Calu3 (cell line): ENCODE data around the gene ZBTB18. TPM values are rescaled to one million over a fixed set of nuclear protein-coding genes. Genes with fewer than 3 reads are reported as not detected.

Experiments used
- BruUV-seq: library from RNA; stranded (reverse); fragments of 400-500 nt; replicated peaks from 2 replicates; lab custom pipeline; 2021; lab: Mats Ljungman, UMichigan
- CTCF ChIA-PET: fragments of 300-600 bp; sonication (Branson Sonifier 250); formaldehyde crosslinking; loops from one replicate; lab custom pipeline; 2022; ENCODE audit warnings: antibody characterized with exemption; lab: Charles Lee
- DNase-seq: peaks from one replicate; pipeline ENCODE4 v3.0.0; 2022
- H3K27ac Mint-ChIP-seq: one replicate; pipeline ENCODE4 v1.8.0; 2022; ENCODE audit warnings: mixed read lengths; ENCODE audit not compliant: unreplicated experiment
- H3K27me3 Mint-ChIP-seq: one replicate; pipeline ENCODE4 v1.8.0; 2022; ENCODE audit warnings: mixed read lengths; ENCODE audit not compliant: unreplicated experiment
- H3K36me3 Mint-ChIP-seq: one replicate; pipeline ENCODE4 v1.8.0; 2022; ENCODE audit warnings: mild to moderate bottlenecking, moderate library complexity, mixed read lengths; ENCODE audit not compliant: insufficient read depth, unreplicated experiment
- H3K4me1 Mint-ChIP-seq: one replicate; pipeline ENCODE4 v1.8.0; 2022; ENCODE audit warnings: mild to moderate bottlenecking, low read depth, mixed read lengths; ENCODE audit not compliant: unreplicated experiment
- H3K4me3 Mint-ChIP-seq: one replicate; pipeline ENCODE4 v1.8.0; 2022; ENCODE audit warnings: mild to moderate bottlenecking, low read depth, moderate library complexity, mixed read lengths; ENCODE audit not compliant: unreplicated experiment
- H3K9me3 Mint-ChIP-seq: one replicate; pipeline ENCODE4 v1.8.0; 2022; ENCODE audit warnings: low read depth, mixed read lengths; ENCODE audit not compliant: unreplicated experiment
- CTCF ChIP-seq: fragments of 200-600 bp; IDR thresholded peaks from one replicate; pipeline ENCODE4 v1.8.0; 2022; ENCODE audit warnings: antibody characterized with exemption; ENCODE audit not compliant: unreplicated experiment
- intact Hi-C: fragments of 100-400 bp; cut with micrococcal nuclease; formaldehyde crosslinking; loops from one replicate; pipeline ENCODE4 v1.10.0; 2022; ENCODE audit not compliant: unreplicated experiment
- total RNA-seq: library from RNA; stranded (reverse); gene quantifications from 2 replicates; pipeline ENCODE4 v1.2.3, GENCODE V29; 2022

Gene ZBTB18
- total RNA-seq, 1 experiment from 2014 or later: 37.8 TPM

- H3K4me3 Mint-ChIP-seq: no peak overlapping the region
- intact Hi-C loops: no loop called here
- H3K4me1 Mint-ChIP-seq: peaks cover 37% of the 10 kb centered on the region
- no TSS peak for BruUV-seq
- CTCF ChIA-PET: interaction anchor here (1.1 kb wide), 1 partner anchor 10 kb away, joined by 3 read pairs; no protein-coding TSS in a partner anchor
- no peaks in the 10 kb centered on the region for H3K36me3 Mint-ChIP-seq
- no peaks in the 10 kb centered on the region for H3K9me3 Mint-ChIP-seq
- H3K27me3 Mint-ChIP-seq: peaks cover 21% of the 10 kb centered on the region
- no peak for TF ChIP-seq CTCF
- DNase-seq: no peak
- H3K27ac Mint-ChIP-seq: no peak overlapping the region
Observed at GRCh38 chr1:244077473-244078220, 26.6 kb downstream of the ZBTB18 start.

DNA sequence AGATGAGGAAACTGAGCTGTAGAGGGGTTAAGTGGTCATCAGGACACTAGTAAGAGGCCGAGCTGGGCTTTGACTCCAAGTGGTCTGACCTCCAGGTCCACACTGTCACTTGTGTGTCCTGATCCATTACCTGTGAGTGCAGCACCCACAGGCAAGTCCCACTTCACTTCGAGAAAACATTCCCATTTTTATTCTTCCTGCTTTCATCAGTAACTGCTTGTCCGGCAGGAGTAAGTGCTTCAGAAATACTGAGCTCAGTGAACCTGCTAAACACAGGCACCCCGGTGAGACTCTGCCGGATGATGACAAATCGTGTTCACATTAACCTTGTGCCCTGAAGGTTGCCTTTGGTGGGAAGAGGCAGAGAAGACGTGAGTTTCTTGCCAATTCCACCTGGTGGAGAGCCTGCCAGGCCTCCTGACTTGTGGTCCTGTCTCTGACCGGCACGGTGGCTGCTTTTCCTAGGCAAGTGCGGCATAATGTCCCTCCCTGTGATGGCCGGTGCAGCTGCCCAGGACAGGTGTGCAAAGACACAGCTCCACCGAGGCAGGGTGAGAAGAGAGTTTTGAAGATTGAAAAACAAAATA, 29.4 kb downstream of the ZBTB18 start:
- intact Hi-C loops: no loop called here
- H3K27ac Mint-ChIP-seq: no peak overlapping the region
- peaks cover 21% of the 10 kb centered on the region for H3K27me3 Mint-ChIP-seq
- H3K4me3 Mint-ChIP-seq: no peak overlapping the region
- no peaks in the 10 kb centered on the region for H3K9me3 Mint-ChIP-seq
- no peaks in the 10 kb centered on the region for H3K36me3 Mint-ChIP-seq
- no TSS peak for BruUV-seq
- CTCF ChIA-PET: interaction anchor here (1.2 kb wide), 1 partner anchor 15 kb away, joined by 3 read pairs; no protein-coding TSS in a partner anchor
- DNase-seq: no peak
- TF ChIP-seq CTCF: no peak
- peaks cover 26% of the 10 kb centered on the region for H3K4me1 Mint-ChIP-seq

DNA sequence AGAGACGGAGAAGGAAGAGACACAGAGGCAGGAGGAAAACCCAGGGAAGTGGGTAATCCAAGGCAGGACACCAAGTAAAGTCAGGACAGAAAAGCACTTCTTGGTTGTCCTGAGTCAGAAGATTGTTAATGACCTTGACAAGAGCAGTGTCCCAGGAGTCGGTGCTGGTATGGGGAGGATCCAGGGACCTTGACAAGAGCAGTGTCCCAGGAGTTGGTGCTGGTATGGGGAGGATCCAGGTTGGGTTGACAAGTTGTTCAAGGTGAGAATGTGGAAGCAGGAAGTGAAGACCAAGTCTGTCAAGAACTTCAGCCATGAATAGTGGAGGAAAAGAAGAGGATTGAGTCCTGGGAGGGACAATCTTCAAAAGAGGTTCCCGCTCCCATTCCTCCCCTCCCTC, 31.9 kb downstream of the ZBTB18 start:
- TF ChIP-seq CTCF: no peak
- H3K4me3 Mint-ChIP-seq: no peak overlapping the region
- H3K27me3 Mint-ChIP-seq: peaks cover 14% of the 10 kb centered on the region
- no peaks in the 10 kb centered on the region for H3K9me3 Mint-ChIP-seq
- H3K27ac Mint-ChIP-seq: no peak overlapping the region
- intact Hi-C loops: no loop called here
- no TSS peak for BruUV-seq
- H3K36me3 Mint-ChIP-seq: no peaks in the 10 kb centered on the region
- H3K4me1 Mint-ChIP-seq: peaks cover 22% of the 10 kb centered on the region
- DNase-seq: no peak
- CTCF ChIA-PET: interaction anchor here (0.6 to 0.7 kb wide), 2 partner anchors 49 to 483 kb away, joined by 3 read pairs; no protein-coding TSS in a partner anchor

GRCh38 chr1:244083383-244083943, 32.4 kb downstream of the ZBTB18 start:
- DNase-seq: no peak
- peaks cover 14% of the 10 kb centered on the region for H3K27me3 Mint-ChIP-seq
- CTCF ChIA-PET: interaction anchor here (0.6 to 1.3 kb wide), 3 partner anchors 23 to 482 kb away, joined by 3 to 4 read pairs (median 3); no protein-coding TSS in a partner anchor

More at GRCh38 chr1:244083383-244083943, 32.4 kb downstream of the ZBTB18 start:
- Mint-ChIP-seq H3K4me1 (peaks cover 22% of the 10 kb centered on the region), H3K36me3 (no peaks in the 10 kb centered on the region), H3K4me3 (no peak overlapping the region), H3K27ac (no peak overlapping the region), H3K9me3 (no peaks in the 10 kb centered on the region)
- no TSS peak for BruUV-seq
- intact Hi-C loops: no loop called here
- no peak for TF ChIP-seq CTCF
